GM18951 (cell line): Measurements from ENCODE around the gene PLA2G12A.

Experiments used
- POLR2A ChIP-seq: IDR thresholded peaks from 4 replicates; pipeline ENCODE4 v1.6.1; 2011; ENCODE audit warnings: mild to moderate bottlenecking; ENCODE audit not compliant: insufficient read length, insufficient read depth; ENCODE audit errors: extremely low read depth
- in situ Hi-C: fragments of 300-500 bp; cut with MboI; formaldehyde crosslinking; loops from one replicate; pipeline ENCODE4 v1.12.0; 2022; ENCODE audit warnings: low sequenced_read_pairs, mixed read lengths, inconsistent platforms; ENCODE audit not compliant: unreplicated experiment

Gene PLA2G12A

GRCh38 chr4:109745830-109746229 is 16.0 kb upstream of the PLA2G12A start:
- in situ Hi-C loops = no loop called here
- no peak for TF ChIP-seq POLR2A

- no peak for TF ChIP-seq POLR2A
- in situ Hi-C loops = no loop called here
These were observed 9.7 kb upstream of the PLA2G12A start for GRCh38 chr4:109739547-109739946.

- in situ Hi-C loops = no loop called here
- TF ChIP-seq POLR2A = no peak
These were observed 8.4 kb upstream of the PLA2G12A start for GRCh38 chr4:109738104-109738872.

GRCh38 chr4:109735566-109736365 is 5.9 kb upstream of the PLA2G12A start:
- TF ChIP-seq POLR2A = no peak
- in situ Hi-C loops = no loop called here

GRCh38 chr4:109733728-109734127 is 3.9 kb upstream of the PLA2G12A start:
- no peak for TF ChIP-seq POLR2A
- in situ Hi-C loops = no loop called here

- in situ Hi-C loops = no loop called here
- no peak for TF ChIP-seq POLR2A
These were observed 1.0 kb upstream of the PLA2G12A start for GRCh38 chr4:109730619-109731545.

- in situ Hi-C loops = no loop called here
- no peak for TF ChIP-seq POLR2A
These were observed 653 bp downstream of the PLA2G12A start for GRCh38 chr4:109729117-109729717.

GRCh38 chr4:109728385-109728784 is 1.5 kb downstream of the PLA2G12A start:
- in situ Hi-C loops = no loop called here

GRCh38 chr4:109723110-109723509 is 6.8 kb downstream of the PLA2G12A start:
- in situ Hi-C loops = no loop called here

More at GRCh38 chr4:109728385-109728784, 1.5 kb downstream of the PLA2G12A start:
- no peak for TF ChIP-seq POLR2A

GRCh38 chr4:109722357-109722756 is 7.5 kb downstream of the PLA2G12A start:
- in situ Hi-C loops = no loop called here
- no peak for TF ChIP-seq POLR2A

More at GRCh38 chr4:109723110-109723509, 6.8 kb downstream of the PLA2G12A start:
- TF ChIP-seq POLR2A = no peak

- in situ Hi-C loops = no loop called here
- no peak for TF ChIP-seq POLR2A
These were observed 8.8 kb downstream of the PLA2G12A start for GRCh38 chr4:109721033-109721432.

GRCh38 chr4:109719604-109720003 is 10.3 kb downstream of the PLA2G12A start:
- in situ Hi-C loops = no loop called here

More at GRCh38 chr4:109719604-109720003, 10.3 kb downstream of the PLA2G12A start:
- TF ChIP-seq POLR2A = no peak
